PC-3 (cell line): ENCODE data around the gene RAB22A. TPM values are rescaled to one million over a fixed set of nuclear protein-coding genes. Genes with fewer than 3 reads are reported as not detected.
A peak's percentile ranks its signal among the peaks of the same experiment; 100 is the strongest.

ENCODE experiments used
- ATAC-seq: fragments of 200-7000 bp; cut with Tn5 transposase; 2 replicates; pipeline ENCODE4 v1.9.1; 2020; ENCODE audit warnings: mild to moderate bottlenecking, moderate library complexity
- BruUV-seq: library from RNA; stranded (reverse); fragments of 400-500 nt; replicated peaks from 2 replicates; lab custom pipeline; 2021; lab: Mats Ljungman, UMichigan
- CTCF ChIA-PET: fragments of 300-600 bp; sonication (Branson Sonifier 250); formaldehyde crosslinking; loops from one replicate; lab custom pipeline; 2022; ENCODE audit warnings: antibody characterized with exemption; lab: Charles Lee
- POLR2A ChIA-PET: fragments of 300-600 bp; sonication (Branson Sonifier 250); formaldehyde crosslinking; loops from one replicate; lab custom pipeline; 2022; ENCODE audit warnings: antibody characterized with exemption; ENCODE audit not compliant: unreplicated experiment; lab: Charles Lee
- DNase-seq: peaks from one replicate; pipeline ENCODE4 v3.0.0-alpha.2; 2015
- H2AFZ ChIP-seq: fragments of 300-600 bp; sonication (generic); 2 replicates; pipeline ENCODE4 v1.6.0; 2016; ENCODE audit warnings: antibody characterized with exemption, low read length
- H3F3A ChIP-seq: fragments of 300-600 bp; sonication (generic); one replicate; pipeline ENCODE4 v1.6.0; 2017; ENCODE audit warnings: antibody characterized with exemption, low read length, control low read depth, mild to moderate bottlenecking; ENCODE audit not compliant: unreplicated experiment
- H3K27ac ChIP-seq: fragments of 300-600 bp; sonication (generic); 2 replicates; pipeline ENCODE4 v1.5.1; 2016; ENCODE audit warnings: mild to moderate bottlenecking, low read length
- H3K27me3 ChIP-seq: fragments of 300-600 bp; sonication (generic); 2 replicates; pipeline ENCODE4 v1.6.1; 2016; ENCODE audit warnings: low read length, mixed read lengths
- H3K36me3 ChIP-seq: fragments of 300-600 bp; sonication (generic); 2 replicates; pipeline ENCODE4 v1.6.1; 2016; ENCODE audit warnings: low read depth, mixed run types, low read length, mixed read lengths
- H3K4me1 ChIP-seq: fragments of 300-600 bp; sonication (generic); 2 replicates; pipeline ENCODE4 v1.5.1; 2016; ENCODE audit warnings: low read length; ENCODE audit not compliant: insufficient read depth
- H3K4me2 ChIP-seq: fragments of 300-600 bp; sonication (generic); 2 replicates; pipeline ENCODE4 v1.6.0; 2016; ENCODE audit warnings: low read length
- H3K4me3 ChIP-seq: fragments of 300-600 bp; sonication (generic); 2 replicates; pipeline ENCODE4 v1.5.1; 2016; ENCODE audit warnings: mild to moderate bottlenecking, low read length, mixed read lengths
- H3K79me2 ChIP-seq: fragments of 300-600 bp; sonication (generic); 2 replicates; pipeline ENCODE4 v1.6.1; 2017; ENCODE audit warnings: low read length, mixed read lengths
- H3K9ac ChIP-seq: fragments of 300-600 bp; sonication (generic); 2 replicates; pipeline ENCODE4 v1.6.0; 2016; ENCODE audit warnings: mild to moderate bottlenecking, low read length
- H3K9me2 ChIP-seq: fragments of 300-600 bp; sonication (generic); replicated peaks from 2 replicates; pipeline ENCODE4 v1.6.1; 2016; ENCODE audit warnings: mixed run types, low read length, mixed read lengths
- H3K9me3 ChIP-seq: fragments of 300-600 bp; sonication (generic); 2 replicates; pipeline ENCODE4 v1.6.1; 2016; ENCODE audit warnings: low read length, mixed read lengths
- H4K20me1 ChIP-seq: fragments of 300-600 bp; sonication (generic); 2 replicates; pipeline ENCODE4 v1.6.1; 2016; ENCODE audit warnings: low read length, mixed read lengths
- CTCF ChIP-seq: fragments of 300-600 bp; sonication (generic); conservative IDR thresholded peaks from 2 replicates; pipeline ENCODE4 v1.5.1; 2017; ENCODE audit warnings: antibody characterized with exemption, low read depth, mild to moderate bottlenecking, low read length
- EZH2 ChIP-seq: fragments of 300-600 bp; sonication (generic); IDR thresholded peaks from one replicate; pipeline ENCODE4 v1.6.1; 2017; ENCODE audit warnings: antibody characterized with exemption, mild to moderate bottlenecking, low read length; ENCODE audit not compliant: unreplicated experiment
- EZH2phosphoT487 ChIP-seq: fragments of 300-600 bp; sonication (generic); IDR thresholded peaks from 2 replicates; pipeline ENCODE4 v1.6.1; 2018; ENCODE audit warnings: mild to moderate bottlenecking, antibody characterized with exemption, low read length, borderline replicate concordance
- intact Hi-C: fragments of 100-400 bp; cut with micrococcal nuclease; formaldehyde crosslinking; loops from 2 replicates; pipeline ENCODE4 v1.9.0; 2023
- total RNA-seq: library from RNA; depleted of rRNA; stranded (reverse); fragments of >200 nt; gene quantifications from 2 replicates; pipeline ENCODE4 v1.2.3, GENCODE V29; 2014

RAB22A gene
- total RNA-seq, 1 experiment from 2014 or later, result 47.4 TPM

- no peaks in the 10 kb centered on the region for H3K9me3 ChIP-seq
- ATAC-seq, result peak; percentile 5; the same call in 1 of the 2 replicates
- peak overlapping the region; percentile 95 for H3K4me2 ChIP-seq
- peaks cover 24% of the 10 kb centered on the region for H3K36me3 ChIP-seq
- H4K20me1 ChIP-seq, result peaks cover 13% of the 10 kb centered on the region; the same call in 1 of the 2 replicates
- ChIA-PET CTCF (interaction anchor here (0.5 kb wide), 1 partner anchor 58 kb away, joined by 6 read pairs; no protein-coding TSS in a partner anchor), POLR2A (no interaction called here)
- peak overlapping the region; percentile 68 for H3K27ac ChIP-seq
- peaks cover 55% of the 10 kb centered on the region for H3K79me2 ChIP-seq
- H3K4me1 ChIP-seq, result peaks cover 44% of the 10 kb centered on the region
- TSS peak; percentile 66 for BruUV-seq
- peak overlapping the region; percentile 83 for H3K4me3 ChIP-seq
- H3K27me3 ChIP-seq, result no peaks in the 10 kb centered on the region
- no peak for TF ChIP-seq CTCF
- TF ChIP-seq EZH2phosphoT487, result no peak
- no peak for TF ChIP-seq EZH2
- peak overlapping the region; percentile 97 for H3K9ac ChIP-seq
- no peaks in the 10 kb centered on the region for H3F3A ChIP-seq
- H3K9me2 ChIP-seq, result no peaks in the 10 kb centered on the region
- intact Hi-C loops, result loop anchor here (1.0 to 2.0 kb wide), 2 partner anchors 74 to 137 kb away; no protein-coding TSS in a partner anchor
- DNase-seq, result peak; percentile 83
- H2AFZ ChIP-seq, result peak overlapping the region; percentile 73
Observed at GRCh38 chr20:58310291-58310782, 822 bp downstream of the RAB22A start.

GRCh38 chr20:58312836-58313235 lies 3.3 kb downstream of the RAB22A start:
- no peaks in the 10 kb centered on the region for H3F3A ChIP-seq
- peaks cover 73% of the 10 kb centered on the region for H3K79me2 ChIP-seq
- peak overlapping the region; percentile 40 for H3K4me2 ChIP-seq
- intact Hi-C loops, result no loop called here
- peaks cover 35% of the 10 kb centered on the region for H3K36me3 ChIP-seq
- H3K9me3 ChIP-seq, result no peaks in the 10 kb centered on the region
- H2AFZ ChIP-seq, result no peak overlapping the region
- H3K4me1 ChIP-seq, result peaks cover 31% of the 10 kb centered on the region
- DNase-seq (peak; percentile 90), ATAC-seq (peak; percentile 69)
- H3K27me3 ChIP-seq, result no peaks in the 10 kb centered on the region
- peak overlapping the region; percentile 68 for H3K27ac ChIP-seq
- peaks cover 13% of the 10 kb centered on the region; the same call in 1 of the 2 replicates for H4K20me1 ChIP-seq
- no TSS peak for BruUV-seq
- no peak overlapping the region for H3K9ac ChIP-seq
- TF ChIP-seq EZH2 (no peak), CTCF (no peak), EZH2phosphoT487 (no peak)
- 0 out of 2 replicates have a peak overlapping the region, but pooled peaks have one; percentile 2 for H3K4me3 ChIP-seq
- H3K9me2 ChIP-seq, result no peaks in the 10 kb centered on the region
- CTCF ChIA-PET, result interaction anchor here (0.7 kb wide), 1 partner anchor 79 kb away, joined by 6 read pairs; no protein-coding TSS in a partner anchor
- POLR2A ChIA-PET, result interaction anchor here (0.6 to 0.7 kb wide), 5 partner anchors 10 to 877 kb away, joined by 3 to 6 read pairs (median 4); no protein-coding TSS in a partner anchor

GRCh38 chr20:58313396-58313795 lies 3.9 kb downstream of the RAB22A start:
- Histone ChIP-seq H4K20me1 (peaks cover 13% of the 10 kb centered on the region; the same call in 1 of the 2 replicates), H3K9me3 (no peaks in the 10 kb centered on the region), H3K9me2 (no peaks in the 10 kb centered on the region), H3F3A (no peaks in the 10 kb centered on the region), H2AFZ (no peak overlapping the region), H3K79me2 (peaks cover 76% of the 10 kb centered on the region), H3K4me3 (0 out of 2 replicates have a peak overlapping the region, but pooled peaks have one; percentile 2), H3K27ac (peak overlapping the region; percentile 68), H3K4me2 (peak overlapping the region; percentile 40), H3K27me3 (no peaks in the 10 kb centered on the region), H3K4me1 (peaks cover 31% of the 10 kb centered on the region), H3K36me3 (peaks cover 38% of the 10 kb centered on the region), H3K9ac (no peak overlapping the region)
- intact Hi-C loops, result no loop called here
- no peak for DNase-seq
- CTCF ChIA-PET, result no interaction called here
- TF ChIP-seq CTCF (no peak), EZH2phosphoT487 (no peak), EZH2 (no peak)
- no TSS peak for BruUV-seq
- ATAC-seq, result no peak
- POLR2A ChIA-PET, result interaction anchor here (0.6 to 0.7 kb wide), 5 partner anchors 10 to 878 kb away, joined by 3 to 5 read pairs (median 4); no protein-coding TSS in a partner anchor
